ENCODE measurements around the gene GFPT1. TPM values are rescaled to one million over a fixed set of nuclear protein-coding genes. Genes with fewer than 3 reads are reported as not detected.
A peak's percentile ranks its signal among the peaks of the same experiment; 100 is the strongest.

GFPT1 gene
- total and polyA plus RNA-seq, 4 donors, result 26.9 to 56.3 (median 30.4) TPM

- Histone ChIP-seq H3K27me3 (ENCODE audit: control insufficient read depth, insufficient read depth, low read length) (no peaks in the 10 kb centered on the region), H3K9me3 (ENCODE audit: control insufficient read depth, insufficient read depth, low read length) (no peaks in the 10 kb centered on the region), H3K36me3 (ENCODE audit: control insufficient read depth, insufficient read depth, low read length) (no peaks in the 10 kb centered on the region), H3K27ac (ENCODE audit: low read depth, low read length) (peak overlapping the region; percentile 76), H3K4me3 (ENCODE audit: low read depth, low read length) (peak overlapping the region; percentile 87), H3K4me1 (ENCODE audit: control insufficient read depth, insufficient read depth, low read length) (peaks cover 8% of the 10 kb centered on the region)
- DNase-seq (ENCODE audit: low read depth in 4 of 6, low spot score in 6 of 6), result peak in 1 of 6 donors; percentile 15
- 0% methylated on average over 2 of the region's 6 CpGs for WGBS (ENCODE audit: insufficient coverage)
These were observed 667 bp downstream of the GFPT1 start for GRCh38 chr2:69386360-69386759.

- H3K4me3 ChIP-seq (ENCODE audit: low read depth, low read length), result peak overlapping the region; percentile 87
- H3K4me1 ChIP-seq (ENCODE audit: control insufficient read depth, insufficient read depth, low read length), result peaks cover 8% of the 10 kb centered on the region
- no peaks in the 10 kb centered on the region for H3K27me3 ChIP-seq (ENCODE audit: control insufficient read depth, insufficient read depth, low read length)
- no peak for DNase-seq (ENCODE audit: low read depth in 4 of 6, low spot score in 6 of 6)
- no peaks in the 10 kb centered on the region for H3K36me3 ChIP-seq (ENCODE audit: control insufficient read depth, insufficient read depth, low read length)
- no CpG with 5 or more reads among the region's 8 CpGs for WGBS (ENCODE audit: insufficient coverage)
- no peak overlapping the region for H3K27ac ChIP-seq (ENCODE audit: low read depth, low read length)
- H3K9me3 ChIP-seq (ENCODE audit: control insufficient read depth, insufficient read depth, low read length), result no peaks in the 10 kb centered on the region
These were observed 1.4 kb downstream of the GFPT1 start for GRCh38 chr2:69385443-69386151.

- no peaks in the 10 kb centered on the region for H3K36me3 ChIP-seq (ENCODE audit: control insufficient read depth, insufficient read depth, low read length)
- no peak overlapping the region for H3K27ac ChIP-seq (ENCODE audit: low read depth, low read length)
- DNase-seq (ENCODE audit: low read depth in 4 of 6, low spot score in 6 of 6), result no peak
- H3K4me3 ChIP-seq (ENCODE audit: low read depth, low read length), result no peak overlapping the region
- H3K9me3 ChIP-seq (ENCODE audit: control insufficient read depth, insufficient read depth, low read length), result no peaks in the 10 kb centered on the region
- H3K27me3 ChIP-seq (ENCODE audit: control insufficient read depth, insufficient read depth, low read length), result no peaks in the 10 kb centered on the region
- H3K4me1 ChIP-seq (ENCODE audit: control insufficient read depth, insufficient read depth, low read length), result peaks cover 8% of the 10 kb centered on the region
- 100% methylated on average over 1 of the region's 5 CpGs for WGBS (ENCODE audit: insufficient coverage)
These were observed 2.4 kb downstream of the GFPT1 start for GRCh38 chr2:69384618-69385081.

GRCh38 chr2:69383176-69383812 lies 3.7 kb downstream of the GFPT1 start:
- WGBS (ENCODE audit: insufficient coverage), result no CpG with 5 or more reads among the region's 7 CpGs

GRCh38 chr2:69382547-69382946 lies 4.5 kb downstream of the GFPT1 start:
- Histone ChIP-seq H3K4me3 (ENCODE audit: low read depth, low read length) (no peak overlapping the region), H3K9me3 (ENCODE audit: control insufficient read depth, insufficient read depth, low read length) (no peaks in the 10 kb centered on the region), H3K36me3 (ENCODE audit: control insufficient read depth, insufficient read depth, low read length) (no peaks in the 10 kb centered on the region), H3K27ac (ENCODE audit: low read depth, low read length) (no peak overlapping the region), H3K27me3 (ENCODE audit: control insufficient read depth, insufficient read depth, low read length) (no peaks in the 10 kb centered on the region), H3K4me1 (ENCODE audit: control insufficient read depth, insufficient read depth, low read length) (peaks cover 4% of the 10 kb centered on the region)
- WGBS (ENCODE audit: insufficient coverage), result 88% methylated on average over 2 of the region's 2 CpGs
- no peak for DNase-seq (ENCODE audit: low read depth in 4 of 6, low spot score in 6 of 6)

More at GRCh38 chr2:69383176-69383812, 3.7 kb downstream of the GFPT1 start:
- Histone ChIP-seq H3K27ac (ENCODE audit: low read depth, low read length) (no peak overlapping the region), H3K27me3 (ENCODE audit: control insufficient read depth, insufficient read depth, low read length) (no peaks in the 10 kb centered on the region), H3K4me1 (ENCODE audit: control insufficient read depth, insufficient read depth, low read length) (peaks cover 8% of the 10 kb centered on the region), H3K9me3 (ENCODE audit: control insufficient read depth, insufficient read depth, low read length) (no peaks in the 10 kb centered on the region), H3K4me3 (ENCODE audit: low read depth, low read length) (no peak overlapping the region), H3K36me3 (ENCODE audit: control insufficient read depth, insufficient read depth, low read length) (no peaks in the 10 kb centered on the region)
- no peak for DNase-seq (ENCODE audit: low read depth in 4 of 6, low spot score in 6 of 6)

GRCh38 chr2:69381337-69381737 lies 5.7 kb downstream of the GFPT1 start:
- no peak for DNase-seq (ENCODE audit: low read depth in 4 of 6, low spot score in 6 of 6)
- no CpG with 5 or more reads among the region's 1 CpG for WGBS (ENCODE audit: insufficient coverage)
- Histone ChIP-seq H3K4me3 (ENCODE audit: low read depth, low read length) (no peak overlapping the region), H3K27ac (ENCODE audit: low read depth, low read length) (no peak overlapping the region), H3K36me3 (ENCODE audit: control insufficient read depth, insufficient read depth, low read length) (no peaks in the 10 kb centered on the region), H3K27me3 (ENCODE audit: control insufficient read depth, insufficient read depth, low read length) (no peaks in the 10 kb centered on the region), H3K9me3 (ENCODE audit: control insufficient read depth, insufficient read depth, low read length) (no peaks in the 10 kb centered on the region), H3K4me1 (ENCODE audit: control insufficient read depth, insufficient read depth, low read length) (peaks cover 4% of the 10 kb centered on the region)

- Histone ChIP-seq H3K4me1 (ENCODE audit: control insufficient read depth, insufficient read depth, low read length) (peaks cover 3% of the 10 kb centered on the region), H3K9me3 (ENCODE audit: control insufficient read depth, insufficient read depth, low read length) (no peaks in the 10 kb centered on the region), H3K36me3 (ENCODE audit: control insufficient read depth, insufficient read depth, low read length) (no peaks in the 10 kb centered on the region), H3K4me3 (ENCODE audit: low read depth, low read length) (no peak overlapping the region), H3K27me3 (ENCODE audit: control insufficient read depth, insufficient read depth, low read length) (no peaks in the 10 kb centered on the region), H3K27ac (ENCODE audit: low read depth, low read length) (no peak overlapping the region)
- DNase-seq (ENCODE audit: low read depth in 4 of 6, low spot score in 6 of 6), result no peak
- WGBS (ENCODE audit: insufficient coverage), result 99% methylated on average over 8 of the region's 12 CpGs
These were observed 6.7 kb downstream of the GFPT1 start for GRCh38 chr2:69380072-69380917.

GRCh38 chr2:69376403-69376802 lies 10.6 kb downstream of the GFPT1 start:
- Histone ChIP-seq H3K9me3 (ENCODE audit: control insufficient read depth, insufficient read depth, low read length) (no peaks in the 10 kb centered on the region), H3K27ac (ENCODE audit: low read depth, low read length) (no peak overlapping the region), H3K27me3 (ENCODE audit: control insufficient read depth, insufficient read depth, low read length) (no peaks in the 10 kb centered on the region), H3K4me1 (ENCODE audit: control insufficient read depth, insufficient read depth, low read length) (no peaks in the 10 kb centered on the region), H3K4me3 (ENCODE audit: low read depth, low read length) (no peak overlapping the region), H3K36me3 (ENCODE audit: control insufficient read depth, insufficient read depth, low read length) (peaks cover 9% of the 10 kb centered on the region)
- 83% methylated on average over 2 of the region's 6 CpGs for WGBS (ENCODE audit: insufficient coverage)
- no peak for DNase-seq (ENCODE audit: low read depth in 4 of 6, low spot score in 6 of 6)

- no peaks in the 10 kb centered on the region for H3K27me3 ChIP-seq (ENCODE audit: control insufficient read depth, insufficient read depth, low read length)
- no peaks in the 10 kb centered on the region for H3K9me3 ChIP-seq (ENCODE audit: control insufficient read depth, insufficient read depth, low read length)
- 100% methylated on average over 4 of the region's 8 CpGs for WGBS (ENCODE audit: insufficient coverage)
- no peak overlapping the region for H3K27ac ChIP-seq (ENCODE audit: low read depth, low read length)
- H3K4me1 ChIP-seq (ENCODE audit: control insufficient read depth, insufficient read depth, low read length), result no peaks in the 10 kb centered on the region
- H3K4me3 ChIP-seq (ENCODE audit: low read depth, low read length), result no peak overlapping the region
- peak in 2 of 6 donors; percentile 13 to 31 for DNase-seq (ENCODE audit: low read depth in 4 of 6, low spot score in 6 of 6)
- peaks cover 15% of the 10 kb centered on the region for H3K36me3 ChIP-seq (ENCODE audit: control insufficient read depth, insufficient read depth, low read length)
These were observed 11.3 kb downstream of the GFPT1 start for GRCh38 chr2:69375494-69376353.
